NCI-H2081 (cell line): ENCODE data around the gene MAFG.

Experiments
- DNase-seq, 2 experiments: peaks; one replicate each; lab custom pipeline; 2025; lab: John Stamatoyannopoulos, UW

The MAFG gene

DNA sequence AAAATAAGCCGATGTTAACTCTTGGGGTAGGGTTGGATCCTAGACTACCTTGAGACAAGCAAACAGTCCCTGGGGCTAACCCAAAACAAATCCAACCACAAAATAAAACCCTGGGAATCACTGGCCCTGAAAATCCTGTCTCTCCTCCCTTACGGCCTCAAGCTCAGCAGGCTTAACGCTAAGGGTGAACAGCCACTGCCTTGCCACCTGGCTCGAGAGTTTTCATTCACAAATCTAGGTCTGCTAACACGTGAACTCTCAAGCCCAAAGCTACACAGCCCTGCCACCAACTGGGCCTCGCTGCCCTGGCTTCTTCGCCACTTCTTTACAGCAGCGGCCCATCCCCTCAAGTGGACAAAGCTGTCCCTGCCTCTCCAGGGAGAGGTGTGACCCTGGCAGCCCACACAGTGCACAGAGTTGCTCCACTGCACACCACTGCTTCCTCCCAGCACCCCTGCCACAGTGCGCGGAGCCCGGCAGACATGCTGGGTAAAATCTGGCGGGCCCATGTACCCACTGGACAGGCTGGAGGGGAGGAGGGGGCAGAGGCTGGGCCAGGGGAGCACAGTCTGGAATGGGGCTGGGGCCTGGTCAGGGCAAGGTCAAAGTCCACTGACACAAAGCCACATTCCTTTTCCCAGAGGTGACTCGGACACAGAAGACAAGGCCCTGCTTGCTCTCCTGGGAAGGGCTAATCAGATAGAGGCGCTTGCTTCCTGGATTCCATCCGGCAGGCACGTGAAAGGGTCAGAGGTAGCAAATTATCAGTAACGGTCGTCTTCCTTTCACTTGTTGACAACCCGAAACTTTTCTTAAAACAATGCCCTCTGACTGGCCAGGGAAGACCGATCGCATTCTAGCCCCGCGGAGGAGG lies 17.3 kb downstream of the MAFG start:
- DNase-seq, result peak in 1 of 2 experiments; percentile 22

DNA sequence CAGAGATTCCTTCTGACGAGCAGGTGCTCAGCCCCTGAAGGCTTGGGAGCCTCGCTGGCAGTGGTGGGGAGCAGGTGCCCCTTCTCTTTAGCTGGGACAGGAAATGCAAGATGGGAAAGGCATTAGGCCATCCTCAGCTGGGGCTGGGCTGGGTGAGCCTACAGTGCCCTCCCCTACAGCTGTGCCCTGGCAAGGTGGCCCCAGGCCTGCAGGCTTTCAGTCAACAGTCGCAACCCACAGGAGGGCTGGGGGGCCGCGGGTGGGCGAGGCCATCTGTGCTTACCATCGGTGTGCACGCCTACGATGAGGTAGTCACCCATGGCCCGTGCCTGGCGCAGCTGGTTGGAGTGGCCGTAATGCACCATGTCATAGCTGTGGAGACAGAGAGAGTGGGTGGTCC lies 18.3 kb downstream of the MAFG start:
- DNase-seq, result no peak

DNA sequence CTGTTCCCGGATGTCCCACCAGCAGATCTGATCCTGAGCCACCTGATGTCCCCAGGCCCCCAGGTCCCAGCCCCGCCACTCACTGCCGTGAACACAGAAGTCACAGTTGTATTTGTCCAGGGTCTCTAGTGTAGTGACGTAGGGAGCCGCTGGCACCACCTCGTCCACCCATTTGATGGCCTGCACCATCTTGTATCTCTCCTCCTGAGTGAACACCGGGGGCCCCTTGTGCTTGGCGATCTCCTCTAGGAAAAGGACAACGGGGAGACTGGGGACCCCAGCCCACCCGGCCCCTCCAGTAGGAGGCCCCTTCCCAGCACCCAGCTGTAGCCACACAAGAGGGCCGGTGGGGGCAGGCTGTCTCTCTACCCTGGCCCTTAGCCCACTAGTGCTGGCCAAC lies 18.7 kb downstream of the MAFG start:
- DNase-seq, result no peak

DNA sequence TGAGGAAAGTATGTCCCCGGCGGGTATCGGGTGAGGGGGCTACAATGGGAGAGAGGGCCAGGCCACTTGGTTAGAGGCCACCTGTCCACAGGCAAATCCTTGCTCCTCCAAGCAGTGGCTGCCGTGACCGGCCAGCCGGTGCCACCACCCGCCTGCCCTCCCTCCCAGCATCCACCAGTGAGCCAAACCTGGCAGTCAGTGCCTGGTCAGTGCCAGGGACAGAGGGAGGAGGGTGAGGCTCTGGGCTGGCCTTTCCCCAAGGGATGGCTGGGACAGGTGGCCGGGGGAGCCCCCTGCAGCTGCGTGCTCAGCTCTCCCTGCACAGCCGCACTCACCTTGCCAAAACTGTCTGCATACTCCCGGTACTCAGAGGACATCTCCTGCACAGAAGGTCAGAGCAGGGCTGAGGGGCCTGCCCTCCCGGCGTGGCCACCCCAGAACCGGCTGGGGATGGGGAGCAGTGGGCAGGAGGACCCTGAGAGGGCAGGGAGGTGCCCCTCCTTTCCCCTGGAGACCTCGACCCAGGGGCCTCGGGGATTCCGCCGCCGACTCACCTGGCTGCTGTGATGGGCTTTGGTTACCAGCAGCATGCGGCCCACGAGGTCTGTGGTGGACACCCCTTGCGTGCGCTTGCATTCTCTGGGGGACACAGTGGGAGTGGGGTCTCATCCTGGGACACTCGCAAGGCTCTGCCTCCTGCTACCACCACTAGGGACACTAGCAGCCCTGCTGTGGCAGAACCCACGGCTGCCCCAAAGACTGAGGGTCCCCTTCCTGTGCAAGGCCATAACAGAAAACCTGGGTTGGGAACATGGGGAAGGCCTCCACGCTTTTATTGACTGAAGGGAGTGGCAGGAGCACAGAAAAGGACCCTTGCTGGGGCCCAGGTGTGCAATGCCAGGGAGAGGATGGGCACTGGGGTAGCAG lies 20.1 kb downstream of the MAFG start:
- DNase-seq, result no peak

DNA sequence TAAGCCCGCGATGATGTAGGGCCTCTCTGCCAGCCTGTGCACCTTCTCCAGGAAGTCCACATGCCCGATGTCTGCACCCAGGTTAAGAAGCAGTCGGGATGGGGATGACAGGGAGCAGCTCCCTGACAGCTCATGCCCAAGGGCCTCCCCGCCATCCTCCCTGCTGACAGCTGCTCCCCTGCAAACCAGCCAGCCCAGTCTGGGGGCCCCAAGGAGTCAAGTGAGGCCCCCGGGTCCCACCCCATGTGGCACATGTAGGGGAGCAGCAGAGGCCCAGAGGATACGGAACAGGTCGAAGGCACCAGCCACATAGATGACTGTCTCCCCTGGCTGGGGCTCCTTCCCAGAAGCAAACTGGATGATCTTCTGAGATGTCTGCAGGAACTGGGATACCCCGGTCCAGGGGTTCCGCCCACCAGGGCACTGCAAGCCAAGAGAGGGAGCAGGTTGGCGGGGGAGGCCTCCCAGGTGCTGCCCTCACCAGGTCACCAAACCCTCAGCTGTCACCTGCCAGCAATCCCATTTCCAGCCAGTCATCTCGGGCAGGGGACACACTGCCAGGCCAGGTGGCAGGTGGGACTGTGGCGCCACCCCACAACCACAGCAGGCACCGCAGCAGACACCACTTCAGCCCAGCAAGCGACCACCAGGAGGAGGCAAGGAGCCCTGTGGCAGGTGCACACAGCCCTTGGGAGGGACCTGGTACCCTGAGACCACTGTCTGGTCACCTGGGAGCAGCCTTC lies 20.9 kb downstream of the MAFG start:
- DNase-seq, result peak in 1 of 2 experiments; percentile 37

DNA sequence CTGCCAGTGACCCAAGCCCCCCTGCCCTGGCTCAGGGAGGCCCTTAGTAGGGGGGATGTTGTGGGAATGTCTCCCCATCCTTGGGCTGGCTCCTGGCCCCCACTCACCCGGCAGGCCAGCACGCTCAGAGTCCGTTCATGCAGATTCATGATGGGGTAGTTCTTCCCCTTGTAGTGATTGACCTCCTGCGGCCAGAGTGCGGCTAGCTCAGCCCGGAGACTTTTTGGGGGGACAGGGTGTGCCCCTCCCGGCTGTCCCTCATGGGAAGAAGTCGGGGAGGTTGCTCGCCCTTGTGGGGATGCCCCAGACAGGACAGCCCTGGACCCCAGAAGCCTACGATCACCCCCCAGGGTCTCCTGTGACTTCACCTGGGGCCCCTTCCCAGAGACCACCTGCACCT lies 21.5 kb downstream of the MAFG start:
- DNase-seq, result no peak

DNA sequence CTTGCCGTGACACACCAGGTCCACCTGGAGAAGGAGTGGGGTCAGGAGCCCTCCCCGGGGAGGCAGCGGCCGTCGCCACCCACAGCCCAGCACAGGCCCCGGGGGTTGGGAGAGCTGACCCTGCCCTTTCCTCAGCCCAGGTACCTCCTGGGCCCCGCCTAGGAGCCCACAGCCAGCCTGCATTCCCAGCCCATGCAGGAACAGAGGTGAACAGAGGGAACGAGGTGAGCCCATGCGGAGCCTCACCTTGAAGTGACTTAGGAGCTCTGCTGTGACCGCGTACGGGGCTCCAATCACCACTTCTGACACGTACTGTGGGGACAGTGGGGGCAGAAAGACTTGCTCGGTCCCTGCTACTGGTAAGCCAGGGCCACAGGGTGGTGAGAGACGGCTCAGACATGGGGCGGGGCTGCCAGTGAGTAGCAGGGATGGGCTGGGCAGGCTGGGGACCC lies 22.1 kb downstream of the MAFG start:
- no peak for DNase-seq

DNA sequence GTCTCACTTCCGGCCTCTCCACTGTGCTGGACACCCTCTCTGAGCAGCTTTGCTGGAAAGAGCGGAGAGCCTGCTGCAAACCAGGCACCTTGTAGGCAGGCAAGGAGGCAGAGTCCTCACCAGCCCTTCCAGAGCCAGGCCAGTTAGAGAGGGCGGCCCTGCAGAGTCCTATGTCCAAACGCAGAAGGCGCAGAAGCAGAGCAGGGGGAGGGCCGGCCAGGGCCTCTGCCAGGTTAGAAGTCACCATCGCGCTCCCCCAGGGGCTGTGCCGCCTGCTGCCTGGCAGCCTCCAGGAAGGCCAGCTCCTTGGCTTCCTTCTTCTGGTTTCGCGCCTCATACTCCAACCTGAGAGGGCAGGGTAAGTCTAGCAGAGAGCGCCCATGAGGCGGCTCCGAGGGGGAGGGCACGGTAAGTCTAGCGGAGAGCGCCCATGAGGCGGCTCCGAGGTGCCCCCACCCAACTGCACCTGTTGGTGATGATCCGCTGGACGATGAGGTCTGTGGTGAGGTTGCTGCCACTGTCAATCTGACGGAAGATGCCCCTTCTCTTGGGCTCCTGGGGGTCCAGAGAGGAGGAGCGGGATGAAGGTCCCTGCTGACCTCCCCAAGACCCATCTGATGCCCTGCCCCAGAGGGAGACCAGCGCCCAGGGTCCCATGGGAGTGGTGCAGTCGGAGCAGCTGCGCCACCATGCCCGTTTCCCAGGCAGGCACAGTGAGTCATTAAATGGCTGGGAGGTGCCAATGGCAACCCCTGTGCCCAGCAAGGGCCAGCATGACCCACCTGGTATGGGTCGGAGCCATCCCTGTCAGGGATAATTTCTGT lies 22.7 kb downstream of the MAFG start:
- no peak for DNase-seq

DNA sequence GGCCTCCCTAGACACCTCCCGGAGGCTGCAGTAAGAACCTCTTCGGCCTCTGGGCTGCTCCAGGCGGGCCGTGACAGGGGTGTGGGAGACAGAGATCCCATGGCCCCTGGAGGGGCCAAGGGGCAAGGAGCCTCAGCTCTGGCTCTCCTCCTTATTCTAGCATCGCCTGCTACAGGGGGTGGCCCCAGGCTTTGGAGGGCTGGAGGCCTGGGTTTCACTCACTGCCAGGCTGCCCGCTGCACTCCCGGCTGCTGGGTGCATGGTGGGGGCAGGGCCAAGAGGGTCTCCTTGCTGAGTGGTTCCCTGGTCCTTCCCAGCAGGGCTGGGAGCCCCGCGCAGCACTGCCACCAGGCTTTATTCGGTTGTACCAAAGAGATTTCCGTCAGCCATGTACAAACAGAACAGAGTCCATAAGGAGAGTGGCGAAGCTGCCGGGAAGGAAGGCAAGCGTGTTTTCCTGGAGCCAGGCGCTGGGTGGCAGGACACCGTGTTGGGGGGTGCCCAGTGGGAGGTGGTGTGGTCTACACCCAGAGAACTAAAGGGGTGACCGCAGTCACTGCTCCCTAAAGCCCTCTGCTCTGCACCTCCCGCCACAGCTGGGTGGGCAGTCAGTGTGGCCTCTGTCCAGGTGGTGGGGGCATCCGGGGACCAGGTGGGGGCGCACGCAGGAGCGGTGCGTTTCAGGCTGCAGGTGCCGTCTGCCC lies 23.5 kb downstream of the MAFG start:
- no peak for DNase-seq

DNA sequence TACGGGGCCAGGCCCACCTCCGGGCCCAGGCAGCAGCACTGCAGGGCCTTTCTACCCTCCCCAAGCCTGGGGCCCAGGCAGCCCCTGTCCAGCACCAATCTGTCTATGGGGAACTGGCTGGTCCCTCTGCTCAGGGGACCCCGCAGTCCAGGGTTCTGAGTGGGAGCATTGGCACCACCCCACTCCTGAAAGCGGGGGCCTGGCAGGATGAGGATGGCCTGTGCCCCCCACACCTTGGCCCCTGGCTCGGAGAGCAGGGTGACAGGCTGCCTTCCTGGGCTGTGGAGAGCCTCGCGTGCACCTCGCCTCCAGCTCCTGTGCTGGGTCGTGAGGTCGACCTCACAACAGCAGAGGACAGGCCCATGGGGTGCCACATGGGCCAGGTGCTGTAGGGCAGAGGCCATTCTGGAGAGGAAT lies 24.1 kb downstream of the MAFG start:
- no peak for DNase-seq

DNA sequence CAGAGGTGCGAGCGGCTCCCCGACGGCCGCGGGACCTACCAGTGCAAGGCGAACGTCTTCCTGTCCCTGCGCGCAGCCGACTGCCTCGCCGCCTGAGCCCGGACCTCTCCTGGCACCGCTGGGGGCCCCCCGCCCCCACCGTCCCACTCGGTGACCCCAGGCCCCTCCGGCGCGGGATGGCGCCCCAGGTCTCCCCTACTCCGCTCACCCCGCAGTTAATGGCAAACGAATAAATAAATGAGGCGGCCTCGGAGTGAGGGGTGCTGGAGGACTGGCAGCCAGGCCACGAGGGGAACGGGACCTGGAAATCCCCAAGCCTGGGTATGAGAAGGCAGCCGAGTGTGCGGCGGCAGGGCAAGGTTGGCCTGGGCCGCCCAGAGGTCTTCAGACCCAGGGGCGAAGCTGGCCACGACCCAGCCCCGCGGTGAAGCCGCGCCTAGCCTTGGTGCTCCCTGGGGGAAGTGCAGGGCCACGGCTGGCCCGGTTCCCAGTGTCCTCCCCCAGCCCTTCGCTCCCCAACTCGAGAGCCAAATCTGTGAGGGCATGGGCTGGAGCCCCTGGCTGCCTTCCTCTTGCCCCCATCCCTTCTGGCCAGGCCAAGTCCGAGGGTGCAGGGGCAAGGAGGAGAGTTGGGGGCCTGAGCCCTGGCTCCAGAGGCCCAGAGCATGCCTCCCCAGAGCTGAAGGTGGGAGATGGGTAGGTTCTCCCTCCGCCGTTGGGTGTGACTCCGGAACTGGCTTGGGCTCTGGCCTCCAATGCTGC lies 24.7 kb downstream of the MAFG start:
- DNase-seq, result no peak

DNA sequence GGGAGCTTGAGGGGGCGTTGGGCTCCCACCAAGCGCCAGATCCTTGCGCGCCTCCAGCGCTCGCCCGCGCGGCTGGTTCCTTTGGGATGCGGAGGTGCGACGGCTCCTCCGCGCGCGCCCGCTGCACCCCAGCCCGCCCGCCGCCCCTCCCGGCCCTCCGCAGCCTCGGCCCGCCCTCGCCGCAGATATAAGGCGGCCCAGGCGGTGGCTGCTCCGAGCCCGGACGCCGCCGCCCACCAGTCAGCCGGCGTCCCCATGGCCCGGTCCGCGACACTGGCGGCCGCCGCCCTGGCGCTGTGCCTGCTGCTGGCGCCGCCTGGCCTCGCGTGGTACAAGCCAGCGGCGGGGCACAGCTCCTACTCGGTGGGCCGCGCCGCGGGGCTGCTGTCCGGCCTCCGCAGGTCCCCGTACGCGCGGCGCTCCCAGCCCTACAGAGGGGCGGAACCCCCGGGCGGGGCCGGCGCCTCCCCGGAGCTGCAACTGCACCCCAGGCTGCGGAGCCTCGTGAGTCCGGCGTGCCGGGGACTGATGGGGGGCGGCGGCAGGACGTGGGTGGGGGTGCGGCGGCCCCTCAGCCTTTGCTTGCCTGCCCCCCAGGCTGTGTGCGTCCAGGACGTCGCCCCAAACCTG lies 25.4 kb downstream of the MAFG start, which contains the start of gene NPB:
Gene NPB (plus strand): TSS at position 216 of the 630 bp plus-strand sequence. CDS start 40 bp downstream, at position 256.
- peak in 1 of 2 experiments; percentile 61 for DNase-seq

DNA sequence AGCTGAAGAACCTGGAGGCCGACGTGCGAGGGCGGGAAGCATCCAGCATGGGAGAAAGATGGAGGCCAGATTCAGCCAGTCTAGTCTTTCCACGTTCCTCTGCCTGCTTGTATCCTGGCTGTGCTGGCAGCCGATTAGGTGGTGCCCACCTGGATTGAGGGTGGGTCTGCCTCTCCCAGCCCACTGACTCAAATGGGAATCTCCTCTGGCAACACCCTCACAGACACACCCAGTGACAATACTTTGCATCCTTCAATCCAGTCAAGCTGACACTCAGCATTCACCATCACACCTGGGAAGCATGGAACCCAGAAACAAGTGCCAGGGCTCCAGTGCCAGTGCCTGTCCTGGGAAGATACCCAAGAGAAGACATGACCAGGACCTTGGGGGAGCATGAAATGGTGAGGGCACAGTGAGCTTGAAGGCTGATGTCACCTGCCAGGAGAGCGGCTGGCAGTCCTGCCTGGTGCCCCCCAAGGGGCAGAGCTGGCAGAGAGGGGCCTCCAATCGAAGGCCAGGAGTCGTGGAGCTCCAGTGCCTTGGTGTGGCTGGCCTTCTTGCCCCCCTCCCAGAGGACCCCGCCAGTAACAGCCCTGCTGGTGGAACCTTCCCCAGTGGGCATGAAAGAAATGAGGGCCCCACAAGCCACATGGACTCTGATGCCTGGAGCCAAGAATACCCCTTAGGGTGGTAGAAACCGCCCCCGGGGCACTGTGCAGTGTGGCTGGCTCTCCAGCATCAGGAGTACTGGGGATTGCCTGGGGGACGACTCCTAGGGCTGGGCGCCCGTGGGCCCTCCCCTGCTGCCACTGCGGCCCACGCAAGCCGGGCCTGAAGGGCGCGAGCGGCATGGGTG lies 26.1 kb downstream of the MAFG start:
- DNase-seq, result no peak

DNA sequence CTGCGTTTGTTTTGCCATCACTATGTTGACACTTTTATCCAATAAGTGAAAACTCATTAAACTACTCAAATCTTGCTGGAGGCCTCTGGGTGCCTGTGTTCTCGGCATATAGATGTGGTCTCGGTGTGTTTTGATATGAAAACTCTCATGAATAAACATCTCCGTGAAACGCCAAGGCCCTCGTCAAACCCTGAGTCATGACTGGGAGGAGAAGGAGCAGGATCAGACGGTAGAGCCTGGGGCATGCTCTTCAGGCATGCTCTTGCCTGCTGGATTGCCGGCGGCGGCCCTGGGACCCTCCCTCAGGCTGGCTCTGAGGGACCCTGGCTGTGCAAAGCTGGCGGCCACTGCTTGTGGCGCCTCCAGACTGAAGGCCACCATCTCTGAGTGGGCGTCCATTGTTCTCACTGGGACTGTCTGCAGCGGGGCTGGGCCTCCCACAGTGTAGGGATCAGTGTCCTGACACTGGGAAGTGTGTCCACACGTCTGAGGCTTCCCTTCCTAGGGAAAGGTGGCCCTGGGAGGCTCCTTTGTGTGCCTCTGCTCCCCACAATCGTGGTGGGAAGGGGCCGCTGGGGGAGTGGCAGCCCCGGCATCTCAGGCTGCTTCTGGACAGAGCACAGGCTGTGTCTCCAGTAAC lies 27.2 kb downstream of the MAFG start:
- no peak for DNase-seq

DNA sequence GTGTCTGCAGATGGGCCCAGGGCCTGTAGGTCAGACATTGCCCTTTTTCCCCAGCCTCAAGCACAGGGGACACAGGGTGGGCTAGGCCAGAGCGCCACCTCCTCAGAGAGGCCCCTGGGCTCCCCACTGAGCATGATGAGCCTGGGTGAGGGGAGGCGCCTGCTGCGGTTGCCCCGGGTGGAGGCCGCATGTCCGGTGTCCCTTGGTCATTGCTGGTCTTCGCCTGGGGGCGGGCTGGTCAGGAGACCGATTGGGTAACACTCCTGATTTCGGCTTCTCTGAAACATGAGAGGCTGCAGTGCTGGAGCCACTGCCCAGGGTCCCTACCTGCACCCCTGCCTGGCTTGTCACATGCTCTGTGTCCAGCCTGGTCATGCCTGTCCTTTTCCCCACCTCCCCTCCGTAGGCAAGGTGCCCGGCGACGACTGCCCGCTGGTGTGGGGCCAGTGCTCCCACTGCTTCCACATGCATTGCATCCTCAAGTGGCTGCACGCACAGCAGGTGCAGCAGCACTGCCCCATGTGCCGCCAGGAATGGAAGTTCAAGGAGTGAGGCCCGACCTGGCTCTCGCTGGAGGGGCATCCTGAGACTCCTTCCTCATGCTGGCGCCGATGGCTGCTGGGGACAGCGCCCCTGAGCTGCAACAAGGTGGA lies 27.9 kb downstream of the MAFG start:
- no peak for DNase-seq

DNA sequence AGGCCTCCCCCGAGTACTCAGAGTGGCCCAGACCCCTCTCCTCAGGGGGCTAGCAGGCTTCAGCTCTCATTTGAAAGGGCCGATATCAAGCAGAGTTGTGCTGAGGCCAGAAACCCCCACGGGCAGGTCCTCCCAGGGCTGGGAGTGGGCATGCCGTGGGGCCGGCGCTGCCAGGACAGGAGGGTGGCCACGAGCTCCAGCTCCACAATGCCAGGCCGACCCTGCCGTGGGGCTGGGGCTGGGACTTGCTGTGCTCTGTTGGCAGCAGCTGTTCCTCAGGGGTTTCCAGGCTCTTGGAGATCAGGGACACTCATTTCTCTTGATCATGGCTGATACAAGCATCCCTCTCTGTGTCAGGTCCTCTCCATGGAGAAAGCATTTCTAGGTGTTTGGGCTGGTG lies 28.6 kb downstream of the MAFG start:
- no peak for DNase-seq
